COLO829 (cell line): ENCODE data around the gene GLT8D2.

Experiments
- DNase-seq: peaks from one replicate; pipeline ENCODE4 v3.0.0; 2012; ENCODE audit warnings: low spot score

Gene GLT8D2

DNA sequence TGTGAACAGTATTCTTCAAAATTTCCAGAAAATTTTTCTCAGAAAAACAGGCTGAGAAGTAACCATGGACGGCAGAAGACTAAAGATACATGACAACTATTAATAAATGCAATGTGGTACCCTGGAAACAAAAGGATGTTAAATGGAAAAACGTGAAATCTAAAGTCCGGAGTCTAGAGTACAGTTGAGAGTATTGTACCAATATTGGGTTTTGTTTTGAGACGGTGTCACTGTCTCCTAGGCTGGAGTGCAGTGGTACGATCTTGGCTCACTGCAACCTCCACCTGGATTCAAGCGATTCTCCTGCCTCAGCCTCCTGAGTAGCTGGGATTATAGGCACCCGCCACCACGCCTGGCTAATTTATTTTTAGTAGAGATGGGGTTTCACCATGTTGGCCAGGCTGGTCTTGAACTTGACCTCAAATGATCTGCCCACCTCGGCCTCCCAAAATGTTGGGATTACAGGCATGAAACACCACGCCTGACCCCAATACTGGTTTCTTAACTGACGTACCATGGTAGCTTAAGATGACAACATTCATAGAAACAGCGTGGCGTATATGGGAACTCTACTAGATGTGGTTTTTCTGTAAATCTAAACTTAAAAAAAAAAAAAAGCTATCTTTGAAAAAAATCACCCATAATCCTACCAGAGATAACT, 101.1 kb downstream of the GLT8D2 start:
- no peak for DNase-seq

DNA sequence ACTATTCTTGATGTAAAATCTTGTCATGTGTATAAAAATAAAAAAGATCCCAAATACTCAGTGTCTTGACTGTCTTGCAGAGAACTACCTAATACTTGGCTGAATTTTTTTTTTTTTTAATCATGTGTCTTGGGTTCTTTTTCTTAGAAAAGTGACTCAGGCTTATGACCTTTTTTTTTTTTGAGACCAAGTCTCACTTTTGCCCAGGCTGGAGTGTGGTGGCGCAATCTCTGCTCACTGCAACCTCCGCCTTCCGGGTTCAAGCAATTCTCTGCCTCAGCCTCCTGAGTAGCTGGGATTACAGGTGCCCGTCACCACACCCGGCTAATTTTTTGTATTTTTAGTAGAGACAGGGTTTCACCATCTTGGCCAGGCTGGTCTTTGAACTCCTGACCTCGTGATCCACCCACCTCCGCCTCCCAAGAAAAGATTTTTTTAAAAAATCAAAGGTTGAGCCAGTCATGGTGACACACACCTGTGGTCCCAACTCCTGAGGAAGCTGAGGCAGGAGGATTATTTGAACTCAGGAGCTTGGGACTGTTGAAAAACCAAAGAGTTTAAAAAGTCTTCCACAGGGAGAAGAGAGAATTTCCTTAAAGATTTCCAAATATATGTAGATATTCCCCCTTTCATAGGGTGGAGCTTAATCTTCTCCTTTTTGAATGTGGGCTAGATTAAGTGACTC, 102.0 kb downstream of the GLT8D2 start:
- DNase-seq = no peak

DNA sequence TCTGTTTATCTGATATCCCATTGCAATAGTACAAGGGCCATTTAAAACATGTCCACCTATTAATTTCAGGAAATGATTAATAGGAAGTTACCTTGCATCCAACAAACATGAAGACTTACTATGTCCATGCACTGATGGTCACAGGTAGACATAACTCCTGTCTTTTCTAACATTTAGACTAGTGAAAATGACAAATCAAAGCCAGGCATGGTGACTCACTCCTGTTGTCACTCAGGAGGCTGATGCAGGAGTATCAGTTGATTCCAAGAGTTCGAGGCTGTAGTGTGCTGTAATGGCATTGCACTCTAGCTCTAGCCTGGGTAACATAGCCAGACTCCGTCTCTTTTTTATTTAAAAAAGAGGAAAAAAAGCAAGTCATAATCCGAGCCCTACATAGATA, 105.0 kb downstream of the GLT8D2 start:
- DNase-seq = no peak
